NCI-H1105 treated with DMSO at 0.1 percent for 48 hours (cell line): ENCODE measurements around the gene PKHD1.
A peak's percentile ranks its signal among the peaks of the same experiment; 100 is the strongest.

Experiments used
- DNase-seq: peaks from one replicate; lab custom pipeline; 2025; lab: John Stamatoyannopoulos, UW

The PKHD1 gene

GRCh38 chr6:51678905-51679620 is 408.4 kb downstream of the PKHD1 start:
- no peak for DNase-seq

GRCh38 chr6:51678274-51678673 is 409.1 kb downstream of the PKHD1 start:
- no peak for DNase-seq

GRCh38 chr6:51675922-51676275 is 411.5 kb downstream of the PKHD1 start:
- DNase-seq = no peak

- no peak for DNase-seq
Measured at GRCh38 chr6:51675020-51675921, 412.1 kb downstream of the PKHD1 start.

GRCh38 chr6:51663525-51663924 is 423.9 kb downstream of the PKHD1 start:
- DNase-seq = no peak

- DNase-seq = no peak
Measured at GRCh38 chr6:51660767-51661166, 426.6 kb downstream of the PKHD1 start.

GRCh38 chr6:51657491-51657890 is 429.9 kb downstream of the PKHD1 start:
- DNase-seq = no peak

- no peak for DNase-seq
Measured at GRCh38 chr6:51655517-51655916, 431.9 kb downstream of the PKHD1 start.

- no peak for DNase-seq
Measured at GRCh38 chr6:51654647-51655046, 432.8 kb downstream of the PKHD1 start.

GRCh38 chr6:51651132-51651817 is 436.1 kb downstream of the PKHD1 start:
- DNase-seq = no peak

- no peak for DNase-seq
Measured at GRCh38 chr6:51648774-51649173, 438.6 kb downstream of the PKHD1 start.

- DNase-seq = peak; percentile 2
Measured at GRCh38 chr6:51648236-51648635, 439.2 kb downstream of the PKHD1 start.

- DNase-seq = no peak
Measured at GRCh38 chr6:51644426-51644825, 443.0 kb downstream of the PKHD1 start.

GRCh38 chr6:51640021-51640420 is 447.4 kb downstream of the PKHD1 start:
- no peak for DNase-seq

- DNase-seq = no peak
Measured at GRCh38 chr6:51633424-51633823, 454.0 kb downstream of the PKHD1 start.

GRCh38 chr6:51630011-51630410 is 457.4 kb downstream of the PKHD1 start:
- DNase-seq = no peak

- no peak for DNase-seq
Measured at GRCh38 chr6:51626391-51626790, 461.0 kb downstream of the PKHD1 start.

GRCh38 chr6:51625566-51625965 is 461.8 kb downstream of the PKHD1 start:
- no peak for DNase-seq

- DNase-seq = no peak
Measured at GRCh38 chr6:51620971-51621370, 466.4 kb downstream of the PKHD1 start.

- peak; percentile 18 for DNase-seq
Measured at GRCh38 chr6:51619042-51619799, 468.2 kb downstream of the PKHD1 start.

- no peak for DNase-seq
Measured at GRCh38 chr6:51618563-51618962, 468.9 kb downstream of the PKHD1 start.

- no peak for DNase-seq
Measured at GRCh38 chr6:51617751-51618150, 469.7 kb downstream of the PKHD1 start.
